Coronary artery (tissue), 2 donors: ENCODE measurements around the gene ARAP2.

Experiments
- DNase-seq: peaks from one replicate; pipeline ENCODE4 v3.0.0-alpha.2; 2017; ENCODE audit warnings: low spot score
- H3K27ac ChIP-seq, 2 donors: fragments of 200-600 bp; sonication (generic); one replicate each; pipeline ENCODE4 v1.5.1; 2016 to 2019
- H3K4me3 ChIP-seq: fragments of 200-600 bp; sonication (generic); 2 replicates; pipeline ENCODE4 v1.5.1; 2016; ENCODE audit warnings: mild to moderate bottlenecking, moderate library complexity
- TF ChIP-seq, protein P1 (sequence below): fragments of 200-600 bp; sonication (generic); IDR thresholded peaks from one replicate; pipeline ENCODE4 v1.5.1; 2019; ENCODE audit warnings: antibody characterized with exemption

ARAP2 gene

DNA sequence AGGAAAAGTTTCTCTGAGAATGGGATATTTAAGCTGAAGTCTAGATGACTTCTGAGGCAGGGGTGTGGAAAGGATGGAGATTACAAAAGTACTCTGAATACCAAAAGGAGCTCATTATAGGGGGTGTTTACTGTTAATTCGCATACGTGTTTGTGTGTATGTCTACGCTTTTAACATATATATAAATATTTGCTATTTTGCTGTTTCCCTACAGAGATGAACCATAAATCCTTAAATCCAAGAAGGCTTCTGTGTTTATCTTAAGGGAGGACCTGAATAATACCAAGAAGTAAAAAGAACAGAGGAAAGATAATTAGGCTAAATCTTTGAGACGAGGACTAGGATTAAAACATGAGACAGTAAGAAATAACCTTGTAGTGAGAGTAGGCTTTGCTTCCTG is 166.0 kb downstream of the ARAP2 start:
- TF ChIP-seq, protein P1, sequence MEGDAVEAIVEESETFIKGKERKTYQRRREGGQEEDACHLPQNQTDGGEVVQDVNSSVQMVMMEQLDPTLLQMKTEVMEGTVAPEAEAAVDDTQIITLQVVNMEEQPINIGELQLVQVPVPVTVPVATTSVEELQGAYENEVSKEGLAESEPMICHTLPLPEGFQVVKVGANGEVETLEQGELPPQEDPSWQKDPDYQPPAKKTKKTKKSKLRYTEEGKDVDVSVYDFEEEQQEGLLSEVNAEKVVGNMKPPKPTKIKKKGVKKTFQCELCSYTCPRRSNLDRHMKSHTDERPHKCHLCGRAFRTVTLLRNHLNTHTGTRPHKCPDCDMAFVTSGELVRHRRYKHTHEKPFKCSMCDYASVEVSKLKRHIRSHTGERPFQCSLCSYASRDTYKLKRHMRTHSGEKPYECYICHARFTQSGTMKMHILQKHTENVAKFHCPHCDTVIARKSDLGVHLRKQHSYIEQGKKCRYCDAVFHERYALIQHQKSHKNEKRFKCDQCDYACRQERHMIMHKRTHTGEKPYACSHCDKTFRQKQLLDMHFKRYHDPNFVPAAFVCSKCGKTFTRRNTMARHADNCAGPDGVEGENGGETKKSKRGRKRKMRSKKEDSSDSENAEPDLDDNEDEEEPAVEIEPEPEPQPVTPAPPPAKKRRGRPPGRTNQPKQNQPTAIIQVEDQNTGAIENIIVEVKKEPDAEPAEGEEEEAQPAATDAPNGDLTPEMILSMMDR: no peak
- DNase-seq: no peak
- H3K4me3 ChIP-seq: no peak overlapping the region
- no peak overlapping the region for H3K27ac ChIP-seq

DNA sequence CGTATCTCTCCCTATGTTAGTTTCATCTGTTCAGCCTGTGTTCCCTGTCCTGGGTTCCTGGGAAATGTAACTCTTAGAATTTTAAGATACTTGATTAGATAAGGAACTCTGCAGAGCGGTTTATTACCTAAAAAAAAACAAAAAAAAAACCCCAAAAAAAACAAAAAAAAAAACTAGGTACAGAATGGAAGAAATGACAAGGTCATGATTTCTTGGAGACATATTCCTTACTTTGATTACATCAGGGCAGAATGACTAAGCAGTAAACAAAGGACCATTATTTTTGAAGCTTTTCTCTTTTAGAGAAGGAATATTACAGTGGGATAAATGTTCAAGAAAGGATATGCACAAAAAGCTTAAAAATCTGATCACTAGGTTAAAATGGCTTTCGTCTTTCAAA is 171.8 kb downstream of the ARAP2 start:
- H3K4me3 ChIP-seq: no peak overlapping the region
- DNase-seq: no peak
- TF ChIP-seq, protein P1: no peak
- no peak overlapping the region for H3K27ac ChIP-seq

DNA sequence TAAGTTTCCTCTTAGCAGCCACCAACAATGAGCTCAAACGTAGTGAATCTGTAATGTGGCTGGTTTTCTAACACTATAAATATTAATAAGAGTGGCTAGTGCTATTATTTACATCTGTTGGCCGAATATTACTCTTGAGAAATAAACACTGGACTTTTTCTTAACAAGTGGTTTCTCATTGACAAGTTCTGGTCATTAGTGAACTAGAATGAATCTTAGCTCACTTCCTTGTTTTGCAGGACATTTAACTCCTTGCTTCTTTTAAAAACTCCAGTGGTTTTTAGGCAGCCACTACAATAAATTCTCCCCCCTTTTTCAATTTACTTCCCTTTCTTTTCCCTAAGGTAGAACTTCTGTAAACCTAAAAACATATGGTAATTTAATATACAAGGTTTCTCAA is 177.2 kb downstream of the ARAP2 start:
- no peak overlapping the region for H3K4me3 ChIP-seq
- TF ChIP-seq, protein P1: no peak
- DNase-seq: no peak

DNA sequence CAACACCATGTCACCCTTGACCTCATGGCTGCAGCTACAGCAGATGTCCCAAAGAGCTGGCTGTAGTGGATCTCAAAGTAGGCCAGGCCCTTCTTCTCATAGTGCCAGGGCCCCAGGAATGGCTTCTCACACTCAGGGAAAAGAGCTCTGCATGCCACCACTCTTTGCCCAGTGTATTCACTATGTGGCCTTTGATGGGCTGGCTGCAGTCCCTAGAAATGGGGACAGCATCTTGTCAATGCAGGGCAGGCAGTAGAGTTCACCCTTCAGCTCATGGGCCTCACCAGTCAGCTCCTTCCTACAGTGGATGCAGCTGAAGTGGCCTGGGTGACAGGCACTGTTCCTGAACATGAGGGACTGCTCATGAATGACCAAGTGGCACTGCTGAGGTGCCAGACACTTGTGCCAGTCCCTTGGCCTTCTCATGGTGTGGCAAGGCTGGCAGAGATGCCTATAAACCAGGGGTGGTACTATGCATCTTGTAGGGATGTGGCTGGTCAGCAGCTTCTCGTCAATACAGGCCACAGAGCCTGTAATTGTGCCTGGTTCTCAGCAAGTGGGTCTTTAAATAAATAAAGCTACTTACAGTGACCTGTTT is 178.9 kb downstream of the ARAP2 start:
- TF ChIP-seq, protein P1: no peak
- no peak overlapping the region for H3K27ac ChIP-seq
- DNase-seq: no peak
- no peak overlapping the region for H3K4me3 ChIP-seq

More for the DNA sequence above, 177.2 kb downstream of the ARAP2 start:
- H3K27ac ChIP-seq: no peak overlapping the region

DNA sequence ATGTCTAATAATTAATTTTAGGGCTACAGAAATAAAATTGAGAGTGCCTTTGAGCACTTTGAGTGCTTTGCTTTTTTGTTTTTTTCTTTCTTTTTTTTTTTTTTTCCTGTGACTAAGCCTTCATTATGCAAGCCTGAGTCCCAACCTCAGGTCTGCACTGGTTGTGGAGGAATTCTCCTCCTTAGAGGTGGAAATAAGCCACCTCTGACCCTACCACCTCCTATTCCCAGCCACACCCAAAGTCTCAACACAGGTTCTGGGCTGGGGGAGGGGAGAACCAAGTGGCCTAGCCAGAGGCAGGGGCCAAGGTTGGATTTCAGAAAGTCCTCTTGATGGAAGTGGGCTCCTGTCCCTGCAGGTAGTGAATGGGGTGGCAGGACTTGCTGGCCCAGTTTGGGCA is 180.2 kb downstream of the ARAP2 start:
- no peak for DNase-seq
- Histone ChIP-seq H3K4me3 (no peak overlapping the region), H3K27ac (no peak overlapping the region)
- TF ChIP-seq, protein P1: no peak

DNA sequence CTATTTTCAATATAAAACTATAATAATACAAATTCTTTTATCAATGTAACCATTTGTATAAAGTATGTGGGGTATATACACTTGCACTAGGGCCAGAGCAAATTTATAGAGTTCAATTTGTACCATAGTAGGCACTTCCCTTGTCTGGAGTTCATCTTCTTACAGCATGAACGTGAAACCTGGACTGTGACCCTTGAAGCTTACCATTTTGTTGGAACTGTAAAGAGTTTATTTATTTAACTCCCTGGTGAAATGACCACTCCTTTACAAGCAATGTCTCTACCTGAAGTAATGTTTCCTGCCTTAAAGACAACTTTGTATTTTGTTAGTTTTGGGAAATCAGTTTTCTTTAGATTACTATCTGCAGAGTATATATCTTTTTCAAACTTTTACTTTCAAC is 188.2 kb downstream of the ARAP2 start:
- no peak for DNase-seq
- no peak overlapping the region for H3K27ac ChIP-seq
- no peak overlapping the region for H3K4me3 ChIP-seq
- TF ChIP-seq, protein P1: no peak

DNA sequence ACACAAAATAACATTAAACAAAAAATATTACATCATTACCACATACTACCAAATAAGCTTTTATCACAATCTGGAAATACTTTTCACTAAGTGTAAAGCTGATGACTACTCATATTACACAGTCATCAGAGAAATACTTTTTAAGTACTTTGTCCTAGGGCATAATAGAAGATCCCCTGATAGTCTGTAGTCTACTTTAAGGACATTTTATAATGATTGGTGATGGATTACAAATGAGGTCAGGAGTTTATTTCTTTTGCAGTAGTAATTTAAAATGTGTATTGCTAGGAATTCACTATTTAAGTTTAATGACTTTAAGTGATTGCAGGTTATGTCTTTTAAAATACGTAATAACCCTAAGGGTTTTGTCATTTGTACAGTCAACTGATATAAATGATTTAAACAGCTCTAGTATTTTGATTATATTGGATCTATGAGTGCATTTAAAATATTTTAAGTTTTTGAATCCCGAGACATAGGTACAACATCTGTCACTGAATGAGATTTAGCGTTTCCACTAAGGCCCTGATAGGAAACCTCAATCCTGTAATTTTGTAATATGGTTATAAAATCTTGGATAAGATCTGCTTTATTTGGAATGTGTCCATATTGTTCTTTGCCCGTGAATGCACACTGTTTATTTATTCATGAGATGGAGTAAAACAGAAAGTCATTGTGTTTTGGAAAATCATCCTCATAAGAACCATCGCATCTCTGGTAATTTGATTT is 189.5 kb downstream of the ARAP2 start:
- DNase-seq: no peak
- no peak overlapping the region for H3K27ac ChIP-seq
- no peak overlapping the region for H3K4me3 ChIP-seq
- TF ChIP-seq, protein P1: no peak
